NCI-H1930 (cell line): ENCODE results near the gene CCPG1.

Experiments
- DNase-seq, 2 experiments: peaks; one replicate each; lab custom pipeline; 2025; lab: John Stamatoyannopoulos, UW

CCPG1 gene

GRCh38 chr15:55318588-55319494, 89.3 kb downstream of the CCPG1 start, which contains the start of the genes PIGB and PIGBOS1:
TSS of gene PIGB (plus strand) at chr15:55319222. CDS start at chr15:55319251, 29 bp downstream.
TSS of gene PIGBOS1 (minus strand) at chr15:55319123. CDS start at chr15:55317792, 1,331 bp downstream.
- peak; percentile 58 to 62 for DNase-seq
